GM12891 (cell line): ENCODE measurements around the gene CYP20A1.
"Not testable (repeated sequence)": the region's sequence is repeated elsewhere in the genome, so short reads cannot be mapped to it uniquely, and the experiment has no call there.

Experiments
- PAX5 ChIP-seq: IDR thresholded peaks from 2 replicates; pipeline ENCODE4 v1.6.1; 2011; ENCODE audit warnings: low read length, moderate library complexity, mild to moderate bottlenecking; ENCODE audit not compliant: insufficient read depth, severe bottlenecking
- POLR2A ChIP-seq: IDR thresholded peaks from 2 replicates; pipeline ENCODE4 v1.6.1; 2011; ENCODE audit warnings: low read depth, low read length, control low read depth
- TAF1 ChIP-seq: IDR thresholded peaks from 2 replicates; pipeline ENCODE4 v1.6.1; 2011; ENCODE audit warnings: low read depth, low read length, control low read depth

DNA sequence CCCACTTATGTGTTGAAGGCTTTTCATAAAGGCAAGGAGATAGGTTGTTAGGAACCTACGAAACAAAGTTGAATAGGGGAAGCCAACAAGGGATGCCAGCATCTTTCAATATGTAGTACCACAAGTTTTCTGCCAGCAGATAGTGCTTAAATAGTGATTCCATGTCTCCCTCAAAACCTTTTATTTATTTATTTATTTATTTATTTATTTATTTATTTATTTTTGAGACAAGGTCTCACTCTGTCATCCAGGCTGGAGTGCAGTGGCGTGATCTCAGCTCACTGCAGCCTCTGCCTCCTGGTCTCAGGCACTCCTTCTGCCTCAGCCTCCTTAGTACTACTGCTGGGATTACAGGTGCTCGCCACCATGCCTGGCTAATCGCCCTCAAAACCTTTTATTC is 103.6 kb downstream of the CYP20A1 start:
- TF ChIP-seq POLR2A, TAF1, PAX5: not testable (repeated sequence)
